SK-N-SH (cell line): ENCODE measurements around the gene HAGH. TPM values are rescaled to one million over a fixed set of nuclear protein-coding genes. Genes with fewer than 3 reads are reported as not detected.

Source experiments
- CTCF ChIA-PET: fragments of 300-600, 350-600 bp; formaldehyde crosslinking; extraction: SDS; loops from one replicate; lab custom pipeline; 2021; lab: Yijun Ruan, JAX
- POLR2A ChIA-PET: fragments of 350-600 bp; sonication (Branson Sonifier 250); formaldehyde crosslinking; extraction: SDS; loops from one replicate; lab custom pipeline; 2020; ENCODE audit warnings: antibody characterized with exemption, inconsistent platforms; lab: Yijun Ruan, JAX
- DNase-seq: peaks from one replicate; pipeline ENCODE4 v3.0.0; 2012
- H2AFZ ChIP-seq: fragments of 200-600 bp; sonication (generic); 2 replicates; pipeline ENCODE4 v1.8.1; 2016; ENCODE audit warnings: antibody characterized with exemption, mild to moderate bottlenecking, low read depth
- H3F3A ChIP-seq: fragments of 200-600 bp; sonication (generic); replicated peaks from 2 replicates; pipeline ENCODE3; 2016; ENCODE audit warnings: antibody characterized with exemption, mild to moderate bottlenecking; ENCODE audit not compliant: insufficient read depth
- H3K27ac ChIP-seq, 2 experiments: fragments of 200-500 bp in 1 of 2; fragments of 200-600 bp in 1 of 2; sonication (Bioruptor generic) in 1 of 2; sonication (generic), shearing (Covaris generic) in 1 of 2; 2 replicates each; pipeline versions ENCODE4 v1.5.1 to v1.6.1; 2014 to 2016; ENCODE audit warnings: low read depth in 2 of 2, inconsistent platforms in 1 of 2, low read length in 1 of 2, mild to moderate bottlenecking in 1 of 2, mixed read lengths in 1 of 2
- H3K27me3 ChIP-seq: fragments of 200-600 bp; sonication (generic), shearing (Covaris generic); 2 replicates; pipeline ENCODE4 v1.6.1; 2016; ENCODE audit warnings: mixed run types; ENCODE audit not compliant: insufficient read depth
- H3K36me3 ChIP-seq, 2 experiments: fragments of 200-500 bp in 1 of 2; fragments of 200-600 bp in 1 of 2; sonication (Bioruptor generic) in 1 of 2; sonication (generic) in 1 of 2; replicated peaks in 1 of 2; 2 replicates each; pipeline versions ENCODE3 to v1.5.1; 2014 to 2016; ENCODE audit warnings: low read length in 1 of 2, mild to moderate bottlenecking in 1 of 2; ENCODE audit not compliant: insufficient read depth in 2 of 2, control insufficient read depth in 1 of 2
- H3K4me1 ChIP-seq, 2 experiments: fragments of 200-500 bp in 1 of 2; fragments of 200-600 bp in 1 of 2; sonication (Bioruptor generic) in 1 of 2; sonication (generic), shearing (Covaris generic) in 1 of 2; 2 replicates each; pipeline versions ENCODE4 v1.5.1 to v1.6.1; 2014 to 2016; ENCODE audit warnings: low read depth in 1 of 2, low read length in 1 of 2, mixed run types in 1 of 2; ENCODE audit not compliant: insufficient read depth in 2 of 2, control insufficient read depth in 1 of 2
- H3K4me2 ChIP-seq: fragments of 200-600 bp; sonication (generic), shearing (Covaris generic); 2 replicates; pipeline ENCODE4 v1.6.1; 2017; ENCODE audit warnings: mixed run types
- H3K4me3 ChIP-seq, 2 experiments: fragments of 200-500 bp in 1 of 2; fragments of 200-600 bp in 1 of 2; sonication (Bioruptor generic) in 1 of 2; sonication (generic), shearing (Covaris generic) in 1 of 2; 2 replicates each; pipeline versions ENCODE4 v1.5.1 to v1.8.1; 2014 to 2016; ENCODE audit warnings: low read depth in 2 of 2, inconsistent platforms in 1 of 2, low read length in 1 of 2, mild to moderate bottlenecking in 1 of 2, mixed read lengths in 1 of 2, moderate library complexity in 1 of 2
- H3K79me2 ChIP-seq: fragments of 200-600 bp; sonication (generic); 2 replicates; pipeline ENCODE4 v1.8.1; 2017; ENCODE audit warnings: mild to moderate bottlenecking; ENCODE audit not compliant: insufficient read depth
- H3K9ac ChIP-seq: fragments of 200-600 bp; sonication (generic); 2 replicates; pipeline ENCODE4 v1.6.1; 2017; ENCODE audit warnings: mixed run types
- H3K9me2 ChIP-seq: fragments of 200-600 bp; sonication (generic); 2 replicates; pipeline ENCODE4 v1.6.1; 2017; ENCODE audit warnings: mixed run types
- H3K9me3 ChIP-seq: fragments of 200-600 bp; sonication (generic); 2 replicates; pipeline ENCODE4 v1.6.1; 2017; ENCODE audit warnings: mixed run types, mild to moderate bottlenecking, moderate library complexity
- H4K20me1 ChIP-seq: fragments of 200-600 bp; sonication (generic); 2 replicates; pipeline ENCODE4 v1.6.1; 2017; ENCODE audit warnings: mild to moderate bottlenecking, mixed run types; ENCODE audit not compliant: insufficient read depth
- CHD2 ChIP-seq: fragments of 150-350 bp; IDR thresholded peaks from 2 replicates; pipeline ENCODE4 v1.6.1; 2018; ENCODE audit warnings: low read length; ENCODE audit not compliant: partially characterized antibody
- ELF1 ChIP-seq: IDR thresholded peaks from 2 replicates; pipeline ENCODE4 v1.4.0; 2012
- FOXM1 ChIP-seq: IDR thresholded peaks from 2 replicates; pipeline ENCODE4 v1.4.0; 2012; ENCODE audit warnings: low read depth, mild to moderate bottlenecking
- GABPA ChIP-seq: IDR thresholded peaks from 2 replicates; pipeline ENCODE4 v1.4.0; 2012; ENCODE audit warnings: low read depth, mild to moderate bottlenecking
- IRF3 ChIP-seq: fragments of 150-350 bp; IDR thresholded peaks from 2 replicates; pipeline ENCODE4 v1.6.1; 2016; ENCODE audit warnings: mild to moderate bottlenecking, low read depth, low read length
- MEF2A ChIP-seq: IDR thresholded peaks from 2 replicates; pipeline ENCODE4 v1.4.0; 2012; ENCODE audit warnings: low read depth, borderline replicate concordance
- MXI1 ChIP-seq: IDR thresholded peaks from 2 replicates; pipeline ENCODE4 v1.6.1; 2012; ENCODE audit warnings: mild to moderate bottlenecking, low read depth, low read length, improper control_type of control experiment
- PBX3 ChIP-seq: IDR thresholded peaks from 2 replicates; pipeline ENCODE4; 2012
- POLR2AphosphoS5 ChIP-seq: IDR thresholded peaks from 2 replicates; pipeline ENCODE4 v1.6.1; 2012; ENCODE audit warnings: low read depth, low read length
- RAD21 ChIP-seq: IDR thresholded peaks from 2 replicates; pipeline ENCODE4 v1.6.1; 2012; ENCODE audit warnings: mild to moderate bottlenecking, low read length
- REST ChIP-seq: IDR thresholded peaks from 2 replicates; pipeline ENCODE4 v1.6.1; 2012; ENCODE audit warnings: mild to moderate bottlenecking, low read depth, low read length, moderate library complexity
- SIN3A ChIP-seq: IDR thresholded peaks from 2 replicates; pipeline ENCODE4 v1.6.1; 2012; ENCODE audit warnings: low read depth, mild to moderate bottlenecking, low read length, moderate library complexity, borderline replicate concordance
- SMC3 ChIP-seq: IDR thresholded peaks from 2 replicates; pipeline ENCODE4 v1.6.1; 2012; ENCODE audit warnings: low read depth, low read length, improper control_type of control experiment
- TAF1 ChIP-seq: IDR thresholded peaks from 2 replicates; pipeline ENCODE4 v1.6.1; 2012; ENCODE audit warnings: low read depth, mild to moderate bottlenecking, low read length, moderate library complexity, borderline replicate concordance
- TCF12 ChIP-seq: IDR thresholded peaks from 2 replicates; pipeline ENCODE4 v1.4.0; 2012
- USF1 ChIP-seq: IDR thresholded peaks from 2 replicates; pipeline ENCODE4 v1.4.0; 2012; ENCODE audit warnings: low read depth, borderline replicate concordance
- USF2 ChIP-seq: fragments of 150-350 bp; IDR thresholded peaks from 2 replicates; pipeline ENCODE4 v1.6.1; 2017; ENCODE audit warnings: antibody characterized with exemption, low read length, low read depth, borderline replicate concordance
- YY1 ChIP-seq: IDR thresholded peaks from 2 replicates; pipeline ENCODE4 v1.4.0; 2012; ENCODE audit warnings: low read depth, mild to moderate bottlenecking
- ZBTB33 ChIP-seq: IDR thresholded peaks from 2 replicates; pipeline ENCODE4 v1.4.0; 2012; ENCODE audit warnings: low read depth, borderline replicate concordance
- WGBS: methylation state at CpG from one replicate; pipeline ENCODE4 v1.1.6; 2017; ENCODE audit warnings: low lambda C conversion rate; 5-methylcytosine and 5-hydroxymethylcytosine counted together
- polyA plus RNA-seq, 3 experiments: library from polyadenylated mRNA; depleted of rRNA; stranded (reverse); fragments of >200 nt; gene quantifications; 2 replicates each; pipeline ENCODE4 v1.2.3, GENCODE V29; 2012

Gene HAGH
- polyA plus RNA-seq, 1 of the 3 experiments (the other 2 are of a cell fraction): 138 TPM

GRCh38 chr16:1817716-1818115, 8.9 kb downstream of the HAGH start:
- 98% methylated on average over 12 of the region's 17 CpGs for WGBS
- Histone ChIP-seq H3K4me2 (no peak overlapping the region), H3K9me3 (no peaks in the 10 kb centered on the region), H3K27me3 (no peaks in the 10 kb centered on the region), H3K9me2 (no peaks in the 10 kb centered on the region), H2AFZ (no peak overlapping the region), H3K36me3 (peaks cover 0 to 18% of the 10 kb centered on the region in 2 experiments), H3K27ac (no peak overlapping the region), H3K4me1 (no peaks in the 10 kb centered on the region), H3K4me3 (no peak overlapping the region), H3K79me2 (no peaks in the 10 kb centered on the region), H3F3A (peaks cover 7% of the 10 kb centered on the region), H4K20me1 (no peaks in the 10 kb centered on the region), H3K9ac (no peak overlapping the region)
- DNase-seq: no peak
- POLR2A ChIA-PET: no interaction called here
- TF ChIP-seq MXI1 (no peak), SMC3 (no peak), CHD2 (no peak), MEF2A (no peak), IRF3 (no peak), USF1 (no peak), USF2 (no peak), PBX3 (no peak), ZBTB33 (no peak), RAD21 (no peak), YY1 (no peak), POLR2AphosphoS5 (no peak), GABPA (no peak), TCF12 (no peak), ELF1 (no peak), SIN3A (no peak), FOXM1 (no peak), TAF1 (no peak), REST (no peak)
- CTCF ChIA-PET: no interaction called here
